ENCODE measurements around the gene RCOR2. TPM values are rescaled to one million over a fixed set of nuclear protein-coding genes. Genes with fewer than 3 reads are reported as not detected.

Gene RCOR2
- total RNA-seq, 2 experiments from 2014 or later: 0.61 to 2.1 TPM

DNA sequence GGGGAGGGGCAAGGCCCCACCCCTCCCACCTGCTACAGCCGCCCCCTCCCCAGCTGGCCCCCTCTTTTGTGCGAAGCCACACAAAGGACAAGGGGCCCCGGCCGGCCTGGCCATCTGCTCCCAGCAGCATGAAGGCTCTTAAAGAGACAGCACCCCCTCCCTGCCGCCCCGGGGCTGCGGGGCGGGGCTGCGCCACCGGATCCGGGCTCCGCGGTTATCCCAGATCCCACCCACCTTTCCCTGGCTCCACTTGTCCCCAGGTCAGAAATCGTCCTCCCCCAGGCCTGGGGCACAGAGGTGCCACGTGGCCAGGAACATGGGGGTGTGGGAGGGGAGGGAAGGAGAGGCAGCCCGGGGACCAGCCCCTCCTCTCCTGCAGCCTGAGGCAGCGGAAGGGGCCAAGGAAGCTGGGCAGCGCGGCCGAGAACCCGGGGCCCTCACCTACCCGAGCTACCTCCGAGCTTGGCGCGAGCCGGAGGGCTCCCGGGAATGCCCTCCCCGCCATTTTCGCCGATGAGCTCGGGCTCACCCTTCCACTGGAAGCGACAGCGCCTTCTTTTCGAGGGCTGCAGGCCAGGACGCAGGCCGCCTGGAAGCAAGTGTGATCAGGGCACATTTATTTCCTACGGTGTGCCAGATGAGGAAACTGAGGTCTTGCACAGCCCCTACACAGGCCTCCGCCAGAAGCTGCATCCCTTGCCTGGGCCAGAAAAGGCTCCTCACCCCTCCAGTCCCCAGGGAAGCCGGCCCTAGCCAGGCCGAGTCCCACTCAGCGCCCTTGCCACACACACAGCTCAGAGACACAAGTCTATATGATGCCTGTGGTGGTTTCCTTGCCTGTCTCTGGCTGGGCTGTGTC is 2.5 kb upstream of the RCOR2 start:
- CTCF ChIA-PET: interaction anchor here (0.9 to 1.7 kb wide), 2 partner anchors 13 to 82 kb away, joined by 4 read pairs; no protein-coding TSS in a partner anchor
- POLR2A ChIA-PET: interaction anchor here (1.0 to 1.6 kb wide), 2 partner anchors 20 to 47 kb away, joined by 3 to 6 read pairs; partner anchors contain the start of gene NAA40
- Mint-ChIP-seq H3K27ac (no peak overlapping the region), H3K4me3 (no peak overlapping the region), H3K36me3 (ENCODE audit: low read depth) (no peaks in the 10 kb centered on the region), H3K4me1 (ENCODE audit: low read depth) (peaks cover 14% of the 10 kb centered on the region), H3K9me3 (no peaks in the 10 kb centered on the region), H3K27me3 (no peaks in the 10 kb centered on the region)
- no peak for DNase-seq
- ATAC-seq: no peak
- intact Hi-C loops (cut with micrococcal nuclease): loop anchor here (5.0 kb wide), 1 partner anchor 82 kb away; the partner anchor contains the start of gene MARK2
- TF ChIP-seq, protein P1, sequence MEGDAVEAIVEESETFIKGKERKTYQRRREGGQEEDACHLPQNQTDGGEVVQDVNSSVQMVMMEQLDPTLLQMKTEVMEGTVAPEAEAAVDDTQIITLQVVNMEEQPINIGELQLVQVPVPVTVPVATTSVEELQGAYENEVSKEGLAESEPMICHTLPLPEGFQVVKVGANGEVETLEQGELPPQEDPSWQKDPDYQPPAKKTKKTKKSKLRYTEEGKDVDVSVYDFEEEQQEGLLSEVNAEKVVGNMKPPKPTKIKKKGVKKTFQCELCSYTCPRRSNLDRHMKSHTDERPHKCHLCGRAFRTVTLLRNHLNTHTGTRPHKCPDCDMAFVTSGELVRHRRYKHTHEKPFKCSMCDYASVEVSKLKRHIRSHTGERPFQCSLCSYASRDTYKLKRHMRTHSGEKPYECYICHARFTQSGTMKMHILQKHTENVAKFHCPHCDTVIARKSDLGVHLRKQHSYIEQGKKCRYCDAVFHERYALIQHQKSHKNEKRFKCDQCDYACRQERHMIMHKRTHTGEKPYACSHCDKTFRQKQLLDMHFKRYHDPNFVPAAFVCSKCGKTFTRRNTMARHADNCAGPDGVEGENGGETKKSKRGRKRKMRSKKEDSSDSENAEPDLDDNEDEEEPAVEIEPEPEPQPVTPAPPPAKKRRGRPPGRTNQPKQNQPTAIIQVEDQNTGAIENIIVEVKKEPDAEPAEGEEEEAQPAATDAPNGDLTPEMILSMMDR (IDR thresholded peaks at IDR 0.05): no peak

DNA sequence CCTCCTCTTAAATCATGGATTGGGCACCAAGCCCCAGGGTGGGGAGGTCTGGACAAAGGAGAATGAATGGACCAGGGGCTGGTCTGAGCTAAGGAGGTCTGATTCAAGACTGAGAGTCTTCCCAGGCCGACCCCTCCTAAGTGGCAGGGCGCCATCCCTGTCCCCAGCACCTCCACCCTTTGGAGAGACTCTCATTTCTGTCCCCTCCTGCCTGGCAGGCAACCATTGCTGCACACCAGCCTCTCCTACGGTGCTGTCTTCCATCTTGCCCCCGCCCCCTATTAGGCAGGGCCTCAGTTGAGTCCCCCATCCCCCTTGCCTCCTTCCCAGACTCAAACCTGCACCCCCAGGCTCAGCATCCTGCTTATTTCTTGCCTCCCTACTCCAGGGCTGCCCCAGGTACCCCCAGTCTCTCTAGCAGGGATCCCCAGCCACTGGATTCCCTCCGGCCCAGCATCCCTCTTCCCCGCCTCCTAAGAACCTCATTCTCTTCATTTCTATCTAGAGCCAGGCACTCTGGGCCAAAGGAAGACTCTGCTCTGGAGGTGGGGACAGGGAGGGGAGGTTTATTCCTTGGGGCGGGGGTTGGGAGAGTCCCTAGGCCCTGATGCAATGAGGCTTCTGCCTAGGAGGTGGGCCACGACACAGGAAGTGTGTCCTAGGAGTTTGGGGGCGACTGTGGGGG is 1.7 kb upstream of the RCOR2 start:
- no peak overlapping the region for H3K27ac Mint-ChIP-seq
- TF ChIP-seq, protein P1 (IDR thresholded peaks at IDR 0.05): no peak
- H3K27me3 Mint-ChIP-seq: no peaks in the 10 kb centered on the region
- intact Hi-C loops (cut with micrococcal nuclease): no loop called here
- ChIA-PET CTCF (interaction anchor here (1.9 kb wide), 1 partner anchor 27 kb away, joined by 6 read pairs; no protein-coding TSS in a partner anchor), POLR2A (interaction anchor here (1.6 kb wide), 1 partner anchor 20 kb away, joined by 6 read pairs; the partner anchor contains the start of gene NAA40)
- DNase-seq (no peak), ATAC-seq (no peak)
- no peaks in the 10 kb centered on the region for H3K36me3 Mint-ChIP-seq (ENCODE audit: low read depth)
- H3K9me3 Mint-ChIP-seq: no peaks in the 10 kb centered on the region
- peaks cover 14% of the 10 kb centered on the region for H3K4me1 Mint-ChIP-seq (ENCODE audit: low read depth)
- peak overlapping the region; percentile 18 for H3K4me3 Mint-ChIP-seq

DNA sequence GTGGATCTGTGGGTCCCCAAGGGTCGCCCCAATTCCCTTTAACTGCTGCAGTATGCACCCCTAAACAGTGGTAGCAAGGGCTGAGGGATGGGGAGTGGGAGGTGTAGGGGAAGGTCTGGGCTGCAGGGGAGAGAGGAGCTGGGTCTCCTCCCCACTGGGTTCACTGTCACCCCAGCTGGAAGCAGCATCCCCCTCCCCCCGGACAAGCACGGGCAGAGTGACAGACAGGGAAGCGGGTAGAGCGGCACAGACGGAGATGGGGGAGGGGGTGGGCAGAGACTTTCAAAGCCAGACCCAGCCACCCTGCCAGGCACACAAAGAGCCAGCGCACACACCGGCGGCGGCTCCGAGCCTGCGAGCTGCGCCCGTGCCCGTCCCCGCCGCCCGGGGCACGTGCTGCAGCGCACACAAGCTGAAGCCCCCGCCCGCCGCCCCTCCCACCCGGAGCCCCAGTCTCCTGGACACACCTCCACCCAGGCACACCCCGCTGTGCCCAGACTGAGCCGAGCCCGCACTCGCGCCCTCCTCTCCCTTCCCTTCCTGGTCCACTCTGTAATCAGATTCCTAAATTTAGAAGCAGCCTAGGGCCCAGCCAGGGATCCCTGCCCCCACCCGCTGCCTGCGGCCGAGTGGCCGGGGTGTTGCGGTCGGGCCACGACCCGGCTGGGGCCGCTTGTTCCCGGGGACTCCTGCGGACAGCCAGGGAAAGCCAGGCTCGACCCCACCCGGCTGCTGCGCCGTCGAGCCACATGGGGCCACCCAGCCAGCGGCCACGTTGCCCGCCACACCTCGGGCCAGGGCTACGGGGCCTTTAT is 935 bp upstream of the RCOR2 start:
- TF ChIP-seq, protein P1 (IDR thresholded peaks at IDR 0.05): no peak
- ChIA-PET POLR2A (interaction anchor here (0.7 to 1.0 kb wide), 2 partner anchors 11 to 68 kb away, joined by 3 to 5 read pairs; no protein-coding TSS in a partner anchor), CTCF (interaction anchor here (0.6 to 1.9 kb wide), 10 partner anchors 11 to 150 kb away, joined by 3 to 11 read pairs (median 4); partner anchors contain the start of gene MARK2)
- H3K27me3 Mint-ChIP-seq: no peaks in the 10 kb centered on the region
- no peaks in the 10 kb centered on the region for H3K36me3 Mint-ChIP-seq (ENCODE audit: low read depth)
- peak overlapping the region; percentile 57 for H3K4me3 Mint-ChIP-seq
- H3K4me1 Mint-ChIP-seq (ENCODE audit: low read depth): peaks cover 14% of the 10 kb centered on the region
- ATAC-seq (peak; percentile 40), DNase-seq (peak; percentile 63)
- H3K9me3 Mint-ChIP-seq: no peaks in the 10 kb centered on the region
- intact Hi-C loops (cut with micrococcal nuclease): no loop called here
- H3K27ac Mint-ChIP-seq: no peak overlapping the region

DNA sequence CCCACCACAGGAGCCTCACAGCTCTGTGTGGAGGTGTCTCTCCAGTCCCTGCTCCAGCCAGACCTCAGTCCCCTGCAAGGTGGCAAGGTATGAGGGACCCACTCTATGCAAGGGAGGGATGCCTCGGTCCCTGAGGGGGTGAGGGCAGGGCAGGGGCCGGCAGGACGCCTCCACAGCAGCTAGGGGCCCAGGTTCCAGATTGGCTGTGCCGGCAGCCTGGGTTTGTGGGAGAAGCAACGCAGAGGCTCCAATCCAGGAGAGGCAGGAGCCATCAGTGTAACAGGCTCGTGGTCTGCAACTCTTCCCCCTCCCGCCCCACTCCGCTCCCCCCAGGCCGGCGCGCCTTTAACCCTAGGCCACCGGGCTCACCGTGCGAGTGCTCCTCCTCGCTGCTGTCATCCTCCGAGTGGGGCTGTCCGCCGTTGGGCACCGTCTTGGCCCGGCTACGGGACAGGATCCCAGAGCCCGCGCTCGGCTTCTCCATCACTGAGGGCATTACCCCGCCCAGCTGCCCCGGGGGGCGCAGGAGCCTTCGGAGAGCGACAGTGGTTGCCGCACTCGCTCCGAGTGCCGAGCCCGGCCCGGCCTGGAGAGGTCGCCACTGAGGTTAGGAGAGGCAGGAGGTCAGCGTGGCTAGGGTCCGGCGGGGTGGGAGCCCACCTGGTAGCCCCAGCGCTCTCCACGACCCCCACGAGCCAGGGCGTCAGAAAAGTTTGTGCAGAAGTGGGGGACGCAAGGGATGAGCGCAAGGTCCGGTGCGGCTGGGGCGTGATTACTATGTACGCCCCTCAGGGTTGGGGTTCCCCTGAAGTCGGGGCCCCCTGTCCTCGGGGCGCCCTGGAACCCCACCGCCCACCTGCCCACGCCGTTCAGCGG is 765 bp downstream of the RCOR2 start:
- no peaks in the 10 kb centered on the region for H3K9me3 Mint-ChIP-seq
- ChIA-PET POLR2A (interaction anchor here (0.9 kb wide), 2 partner anchors 23 to 78 kb away, joined by 3 to 5 read pairs; partner anchors contain the start of gene NAA40), CTCF (interaction anchor here (1.2 to 1.5 kb wide), 6 partner anchors 14 to 149 kb away, joined by 3 to 4 read pairs (median 4); no protein-coding TSS in a partner anchor)
- no peaks in the 10 kb centered on the region for H3K27me3 Mint-ChIP-seq
- H3K4me3 Mint-ChIP-seq: peak overlapping the region; percentile 76
- peak; percentile 66 for DNase-seq
- intact Hi-C loops (cut with micrococcal nuclease): no loop called here
- peak; percentile 43 for ATAC-seq
- no peaks in the 10 kb centered on the region for H3K36me3 Mint-ChIP-seq (ENCODE audit: low read depth)
- TF ChIP-seq, protein P1 (IDR thresholded peaks at IDR 0.05): peak; percentile 64
- H3K4me1 Mint-ChIP-seq (ENCODE audit: low read depth): peaks cover 14% of the 10 kb centered on the region
- H3K27ac Mint-ChIP-seq: no peak overlapping the region
